Right ventricle myocardium superior (tissue), 1 donor: ENCODE results near the gene KDM5A. TPM values are rescaled to one million over a fixed set of nuclear protein-coding genes. Genes with fewer than 3 reads are reported as not detected.
"Not testable (repeated sequence)": the region's sequence is repeated elsewhere in the genome, so short reads cannot be mapped to it uniquely, and the experiment has no call there.

Experiments
- ATAC-seq: fragments of 200-7000 bp; cut with Tn5 transposase; one replicate; pipeline ENCODE4 v1.9.1; 2020; ENCODE audit warnings: mild to moderate bottlenecking; ENCODE audit not compliant: poor library complexity
- DNase-seq: peaks from one replicate; pipeline ENCODE4 v3.0.0-alpha.2; 2020
- intact Hi-C: fragments of 100-400 bp; cut with DNase I; formaldehyde crosslinking; loops from one replicate; pipeline ENCODE4 v1.11.2; 2022
- total RNA-seq: library from RNA; stranded (reverse); fragmentation: NEBNext Ultra II Directional; extraction: Animal tissue kit (Norgen Biotek cat#: 25700); gene quantifications from one replicate; pipeline ENCODE4 v1.2.1, GENCODE V29; 2021
- donor health status: DM: no; HTN: yes; CAD: no; lungs with severe emphysema.

KDM5A gene
- total RNA-seq, 1 donor from 2014 or later: 28.2 TPM

DNA sequence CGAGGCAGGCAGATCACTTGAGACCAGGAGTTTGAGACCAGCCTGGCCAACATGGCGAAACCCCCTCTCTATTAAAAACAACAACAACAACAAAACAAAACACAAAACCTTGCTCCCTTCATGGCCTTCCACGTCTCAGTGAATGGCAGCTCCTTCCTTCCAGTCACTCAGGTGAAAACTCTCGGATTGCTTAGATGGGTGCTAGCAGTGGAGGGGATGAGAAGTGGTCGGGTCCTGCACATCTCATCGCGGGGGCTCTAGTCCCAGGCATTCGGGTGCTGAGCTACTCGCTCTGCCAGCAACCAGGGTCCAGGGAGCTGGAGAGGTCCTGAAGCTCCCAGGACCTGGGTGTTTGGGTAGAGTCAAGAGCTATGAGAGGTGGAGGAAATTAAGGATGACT lies 134.2 kb downstream of the KDM5A start:
- intact Hi-C loops: no loop called here
- ATAC-seq (no peak), DNase-seq (no peak)

DNA sequence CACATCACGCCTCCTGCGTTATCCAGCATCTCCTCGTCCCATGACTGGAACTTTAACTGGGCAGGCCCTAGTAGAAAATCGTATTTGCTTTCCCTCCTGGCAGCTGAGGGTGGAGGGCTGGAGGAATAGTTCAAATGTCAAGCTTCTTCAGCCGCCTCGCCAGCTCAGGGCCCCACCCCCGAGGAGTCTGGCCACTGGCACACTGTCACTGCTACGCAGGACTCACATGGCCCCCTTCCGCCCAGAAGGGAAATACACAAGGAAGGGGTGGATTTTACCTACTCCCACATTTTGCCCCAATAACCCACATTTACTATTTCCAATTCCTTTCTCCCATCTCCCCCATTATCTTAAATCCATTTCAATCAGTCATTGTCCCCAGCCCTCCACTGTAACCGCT lies 135.1 kb downstream of the KDM5A start:
- ATAC-seq: no peak
- intact Hi-C loops: no loop called here
- no peak for DNase-seq

DNA sequence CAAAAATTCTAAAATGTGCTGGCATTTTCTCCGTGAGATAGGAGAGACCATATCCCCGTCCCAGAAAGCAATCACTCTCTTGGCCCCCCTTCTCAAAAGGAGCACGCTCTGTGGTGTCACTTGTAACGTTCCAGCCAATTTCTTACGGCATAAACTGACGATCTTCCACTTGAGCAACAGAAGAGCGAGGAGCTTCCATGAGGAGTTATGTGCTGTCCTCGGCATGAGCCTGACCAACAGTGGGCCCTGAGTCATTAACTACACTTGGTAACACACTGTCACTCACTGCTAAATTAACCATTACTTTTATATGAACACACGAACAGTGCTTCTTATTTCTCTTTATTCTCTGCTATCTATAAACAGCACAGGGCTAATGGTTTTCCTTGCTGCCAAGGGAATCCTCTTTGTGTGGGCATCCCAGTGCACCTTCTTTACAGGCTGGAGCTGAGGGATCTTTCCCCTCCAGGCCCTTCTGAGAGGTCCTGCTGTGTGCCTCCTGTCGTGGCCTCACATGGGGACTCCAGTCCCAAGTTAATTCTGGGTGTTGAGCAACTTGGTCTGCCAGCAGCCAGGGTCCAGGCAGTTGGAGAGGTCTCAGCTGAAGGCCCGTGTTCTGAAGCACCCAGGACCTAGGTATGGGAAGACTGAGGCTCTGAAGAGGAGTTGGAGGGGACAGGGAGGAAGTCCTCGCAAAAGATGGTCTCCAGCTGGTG lies 135.8 kb downstream of the KDM5A start:
- intact Hi-C loops: no loop called here
- ATAC-seq: no peak
- DNase-seq: no peak

DNA sequence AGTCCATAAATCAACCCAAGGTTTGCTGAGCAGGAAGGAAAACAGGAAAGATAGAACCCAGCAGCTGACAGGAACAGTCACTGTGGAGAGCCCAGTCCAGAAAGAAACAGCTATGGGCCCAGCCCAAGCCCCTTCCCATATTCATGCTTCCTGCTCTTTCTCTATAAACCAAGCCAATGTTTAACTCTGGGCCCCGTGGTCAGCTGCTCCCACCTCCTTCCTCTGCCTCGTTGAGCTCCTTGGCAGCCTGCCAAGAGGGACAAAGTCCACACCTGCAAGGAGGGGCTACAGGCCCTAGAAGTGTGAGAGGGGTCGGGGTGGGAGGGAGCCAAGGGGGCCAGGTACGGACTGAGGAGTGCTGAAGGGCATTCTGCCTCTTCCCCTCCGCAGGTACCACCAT lies 136.5 kb downstream of the KDM5A start:
- intact Hi-C loops: no loop called here
- DNase-seq (no peak), ATAC-seq (no peak)

DNA sequence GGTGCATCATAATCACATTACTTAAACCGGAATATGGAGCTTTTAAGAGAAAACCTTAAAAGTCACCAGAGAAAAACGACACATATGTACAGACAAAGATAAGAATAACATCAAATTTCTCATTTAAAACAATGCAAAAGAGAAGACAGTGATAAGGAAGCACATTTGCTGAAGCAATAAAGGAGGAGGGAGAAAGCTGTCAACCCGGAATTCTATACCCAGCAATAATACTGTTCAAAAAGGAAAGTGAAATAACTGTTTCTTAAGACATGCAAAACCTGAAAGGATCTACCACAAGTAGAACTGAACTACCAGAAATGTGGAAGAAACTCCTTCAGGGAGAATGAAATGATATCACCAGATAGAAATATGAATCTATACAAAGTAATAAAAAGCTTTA lies 141.8 kb downstream of the KDM5A start:
- ATAC-seq (no peak), DNase-seq (no peak)
- intact Hi-C loops: no loop called here

DNA sequence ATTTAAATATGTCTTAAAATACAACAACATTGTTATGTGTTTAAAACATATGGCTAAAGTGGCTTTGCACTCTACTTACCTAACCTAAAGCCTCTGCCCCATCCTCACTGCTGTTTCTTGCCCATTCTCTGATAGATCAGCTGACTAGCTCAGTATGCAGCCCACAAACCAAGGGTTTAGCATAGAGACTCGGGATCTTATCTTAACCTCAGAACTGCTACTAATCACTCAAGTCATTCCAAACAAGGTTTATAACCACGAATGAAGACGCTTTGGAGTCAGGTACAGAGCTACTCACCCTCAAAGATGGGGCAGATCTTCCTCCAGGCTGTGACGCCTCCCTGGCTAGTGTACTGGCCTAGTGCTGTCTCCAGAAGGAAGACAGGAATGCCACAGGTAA lies 145.7 kb downstream of the KDM5A start:
- intact Hi-C loops: no loop called here
- ATAC-seq (no peak), DNase-seq (no peak)

DNA sequence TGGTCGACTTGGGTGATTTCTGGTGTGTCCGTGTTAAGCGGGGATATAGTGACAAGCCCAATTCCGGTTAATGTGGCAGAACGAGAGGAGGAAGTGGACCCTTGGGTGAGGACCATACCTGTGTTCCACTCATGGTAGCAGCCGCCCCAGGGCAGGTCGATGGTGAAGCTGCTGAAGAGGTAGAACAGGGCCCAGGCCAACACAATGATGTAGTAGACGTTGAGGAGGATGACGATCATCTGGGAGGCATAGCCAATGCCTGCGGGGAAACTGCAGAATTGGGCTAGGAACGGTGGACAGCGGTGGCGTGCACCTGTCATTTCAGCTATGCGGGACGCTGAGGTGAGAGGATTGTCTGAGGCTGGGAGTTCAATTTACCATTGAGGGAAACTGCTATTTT lies 146.6 kb downstream of the KDM5A start:
- ATAC-seq: no peak
- intact Hi-C loops: no loop called here
- no peak for DNase-seq

DNA sequence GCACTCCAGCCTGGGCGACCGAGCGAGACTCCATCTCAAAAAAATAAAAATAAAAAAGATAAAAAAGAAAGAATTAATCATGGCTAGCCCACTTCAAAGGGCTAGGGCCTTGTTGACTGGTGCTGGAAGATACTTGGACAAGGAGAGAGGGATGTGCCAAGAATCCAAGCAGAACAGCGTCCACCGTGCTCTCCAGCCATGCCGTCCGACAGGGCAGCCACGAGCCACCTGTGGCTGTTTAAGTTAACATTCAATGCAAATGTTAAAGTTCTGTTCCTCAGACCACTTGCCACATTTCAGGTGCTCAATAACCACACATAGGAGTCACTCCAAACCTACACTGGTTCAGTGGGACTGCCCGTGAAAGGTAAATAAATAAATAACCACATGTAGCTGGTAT lies 147.9 kb downstream of the KDM5A start:
- no peak for ATAC-seq
- no peak for DNase-seq
- intact Hi-C loops: no loop called here

DNA sequence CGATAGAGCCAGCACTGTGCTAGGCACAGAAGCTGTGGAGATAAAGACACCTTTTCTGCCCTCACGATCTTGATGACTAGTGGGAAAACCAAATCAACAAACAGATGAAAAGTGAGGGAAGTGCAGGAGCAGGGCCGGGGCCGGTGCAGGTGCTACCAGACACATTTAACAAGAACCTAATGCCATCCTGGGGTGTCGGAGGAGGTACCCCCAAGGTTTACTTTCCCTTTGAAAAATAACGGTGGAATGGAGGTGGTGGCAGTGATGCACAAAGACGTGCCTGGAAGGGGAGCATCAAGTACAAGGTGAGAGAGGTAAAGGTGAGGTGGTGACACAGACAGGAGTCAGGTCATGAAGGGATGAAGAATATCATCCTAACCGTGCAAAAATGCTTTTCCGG lies 148.6 kb downstream of the KDM5A start:
- ATAC-seq: no peak
- intact Hi-C loops: no loop called here
- no peak for DNase-seq

DNA sequence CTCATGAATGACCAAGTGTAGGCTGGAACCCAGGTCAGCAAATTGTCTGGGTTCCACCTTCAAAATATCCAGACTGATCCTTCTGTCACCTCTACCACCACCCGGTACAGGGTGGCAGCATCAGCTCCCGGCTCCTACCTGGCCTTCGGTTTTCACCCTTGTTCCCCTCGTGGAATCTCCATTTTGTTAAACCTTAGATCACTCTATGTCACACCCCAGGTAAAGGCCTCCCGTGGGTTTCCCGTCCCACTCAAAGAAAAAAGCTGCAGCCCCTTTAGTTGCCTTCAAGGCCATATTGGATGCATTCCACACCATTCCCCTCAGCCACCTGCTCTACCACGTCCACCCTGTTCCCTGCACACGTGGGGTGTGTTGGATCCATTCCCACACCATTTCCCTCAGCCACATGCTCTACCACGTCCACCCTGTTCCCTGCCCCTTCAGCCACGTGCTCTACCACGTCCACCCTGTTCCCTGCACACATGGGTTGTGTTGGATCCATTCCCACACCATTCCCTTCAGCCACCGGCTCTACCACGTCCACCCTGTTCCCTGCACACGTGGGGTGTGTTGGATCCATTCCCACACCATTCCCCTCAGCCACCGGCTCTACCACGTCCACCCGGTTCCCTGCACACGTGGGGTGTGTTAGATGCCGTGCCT lies 150.3 kb downstream of the KDM5A start:
- no peak for ATAC-seq
- DNase-seq: no peak
- intact Hi-C loops: no loop called here

DNA sequence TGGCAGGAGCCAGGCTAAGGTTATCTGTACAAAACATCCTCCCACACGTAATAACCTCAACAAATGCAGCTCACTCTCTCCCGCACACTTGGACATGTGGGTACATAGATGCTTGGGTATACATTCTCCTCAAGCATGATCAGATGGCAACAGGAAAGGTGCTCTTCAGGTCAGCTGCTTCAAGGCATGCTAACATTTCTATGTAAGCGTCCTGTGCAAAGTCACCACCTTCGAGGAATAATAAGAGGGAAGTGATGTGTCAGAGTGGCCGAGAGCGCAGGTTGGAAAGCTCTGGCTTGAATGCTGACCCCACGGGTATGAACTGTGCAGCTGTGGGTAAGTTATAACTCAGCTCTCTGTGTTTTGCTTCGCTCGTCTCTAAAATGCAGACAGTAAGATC lies 151.0 kb downstream of the KDM5A start:
- ATAC-seq: no peak
- intact Hi-C loops: no loop called here

DNA sequence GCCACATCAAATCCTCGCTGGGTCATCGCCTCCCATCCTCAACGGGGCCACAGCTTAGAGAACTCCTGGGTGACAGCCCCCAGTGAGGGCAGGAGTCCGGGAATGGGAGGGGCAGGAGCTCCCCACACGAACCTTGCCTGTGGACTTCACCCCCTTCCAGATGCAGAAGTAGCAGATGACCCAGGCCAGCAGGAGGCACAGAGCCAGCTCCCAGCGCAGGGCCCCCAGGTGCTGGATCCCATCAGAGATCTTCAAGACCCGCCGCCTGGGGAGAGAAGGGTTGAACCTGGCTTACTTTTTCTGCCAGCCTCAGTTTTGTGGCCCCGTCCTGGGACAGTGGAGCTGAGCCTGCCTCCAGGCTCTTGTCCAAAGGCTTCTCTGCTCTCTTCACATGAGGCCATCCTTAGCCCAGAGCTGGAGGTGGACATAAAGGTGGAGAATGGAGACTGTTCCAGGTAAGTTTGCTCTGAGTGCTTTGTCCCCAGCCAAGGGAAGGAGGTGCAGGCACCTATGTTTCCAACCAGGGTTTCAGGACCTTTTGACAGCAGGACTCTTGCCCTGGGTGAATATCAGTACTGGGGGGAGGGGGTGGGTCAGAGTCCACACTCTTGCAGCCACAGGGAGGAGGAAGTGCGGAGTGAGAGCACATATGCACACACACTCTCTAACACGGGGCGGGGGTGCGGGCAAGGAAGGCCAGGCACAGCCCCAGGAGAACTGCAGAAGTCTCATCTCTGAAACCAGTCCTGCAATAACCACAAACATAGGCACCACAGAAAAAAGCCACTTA lies 151.9 kb downstream of the KDM5A start:
- intact Hi-C loops: no loop called here
- no peak for DNase-seq
- no peak for ATAC-seq

More for the DNA sequence above, 151.0 kb downstream of the KDM5A start:
- no peak for DNase-seq

DNA sequence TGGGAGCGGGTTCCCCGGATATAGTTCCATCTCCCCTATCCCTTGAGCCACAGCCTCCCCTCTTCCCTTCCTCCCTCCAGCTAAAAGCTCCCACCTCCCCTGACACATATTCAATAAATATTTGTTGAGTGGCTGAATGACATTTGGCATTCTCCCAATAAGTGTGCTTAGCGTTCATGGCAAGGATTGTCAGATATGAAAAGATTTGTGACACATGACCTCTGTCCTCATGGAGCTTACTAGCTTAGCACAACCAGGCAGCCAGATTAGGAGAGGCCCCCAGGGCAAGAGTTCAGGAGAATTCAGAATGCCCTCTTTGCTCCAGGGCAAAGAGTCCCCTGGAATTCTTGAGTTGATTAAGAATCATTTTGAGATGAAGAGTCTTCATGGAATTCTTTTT lies 152.7 kb downstream of the KDM5A start:
- intact Hi-C loops: no loop called here
- no peak for DNase-seq
- no peak for ATAC-seq

DNA sequence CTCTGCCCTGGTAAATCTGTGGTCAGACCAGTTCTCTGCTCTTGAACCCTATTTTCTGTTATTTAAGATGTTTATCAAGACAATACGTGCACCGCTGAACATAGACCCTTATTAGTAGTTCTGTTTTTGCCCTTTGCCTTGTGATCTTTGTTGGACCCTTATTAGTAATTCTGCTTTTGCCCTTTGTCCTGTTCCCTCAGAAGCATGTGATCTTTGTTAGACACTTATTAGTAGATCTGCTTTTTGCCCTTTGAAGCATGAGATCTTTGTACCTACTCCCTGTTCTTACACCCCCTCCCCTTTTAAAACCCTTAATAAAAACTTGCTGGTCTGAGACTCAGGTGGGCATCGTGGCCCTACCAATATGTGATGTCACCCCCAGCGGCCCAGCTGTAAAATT lies 153.2 kb downstream of the KDM5A start:
- intact Hi-C loops, DNase-seq, ATAC-seq: not testable (repeated sequence)

DNA sequence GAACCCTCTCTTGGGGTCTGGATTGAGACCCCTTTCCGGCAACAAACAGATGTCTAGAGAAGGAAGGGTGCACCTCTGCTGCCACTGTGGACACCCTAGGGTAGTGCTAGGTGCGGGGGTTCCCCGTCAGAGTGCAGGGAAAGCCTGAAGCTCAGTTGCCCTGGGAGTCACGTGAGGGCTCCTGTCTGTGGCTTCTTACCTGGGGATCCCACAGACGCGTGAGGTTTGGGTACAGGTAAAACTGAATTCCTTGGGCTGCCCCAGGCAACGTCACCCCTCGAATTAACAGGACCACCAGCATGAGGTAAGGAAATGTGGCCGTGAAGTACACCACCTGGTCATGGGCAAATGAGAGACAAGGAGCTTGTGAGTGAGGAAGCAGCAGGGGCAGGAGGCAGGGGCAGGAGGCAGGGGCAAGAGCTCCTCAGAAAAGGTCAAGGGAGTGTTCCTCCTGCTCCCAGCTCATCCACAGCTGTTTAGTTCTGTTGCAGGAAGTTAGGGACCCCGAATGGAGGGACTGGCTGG lies 154.2 kb downstream of the KDM5A start:
- intact Hi-C loops: no loop called here
- ATAC-seq: no peak
- DNase-seq: no peak

DNA sequence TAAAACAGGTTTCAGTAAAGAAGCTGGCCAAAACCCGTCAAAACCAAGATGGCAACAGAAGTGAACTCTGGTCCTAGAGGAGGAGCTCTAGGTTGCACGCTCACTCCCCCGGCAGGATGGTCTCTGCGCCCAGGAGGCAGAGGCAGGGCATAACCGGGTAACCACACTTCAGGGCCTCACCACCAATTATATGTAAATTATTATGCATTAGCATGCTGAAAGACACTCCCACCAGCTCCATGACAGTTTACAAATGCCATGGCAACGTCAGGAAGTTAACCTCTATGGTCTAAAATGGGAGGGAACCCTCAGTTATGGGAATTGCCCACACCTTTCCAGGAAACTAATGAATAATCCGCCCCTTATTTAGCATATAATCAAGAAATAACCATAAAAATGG lies 155.1 kb downstream of the KDM5A start:
- intact Hi-C loops: no loop called here
- no peak for ATAC-seq
- no peak for DNase-seq

DNA sequence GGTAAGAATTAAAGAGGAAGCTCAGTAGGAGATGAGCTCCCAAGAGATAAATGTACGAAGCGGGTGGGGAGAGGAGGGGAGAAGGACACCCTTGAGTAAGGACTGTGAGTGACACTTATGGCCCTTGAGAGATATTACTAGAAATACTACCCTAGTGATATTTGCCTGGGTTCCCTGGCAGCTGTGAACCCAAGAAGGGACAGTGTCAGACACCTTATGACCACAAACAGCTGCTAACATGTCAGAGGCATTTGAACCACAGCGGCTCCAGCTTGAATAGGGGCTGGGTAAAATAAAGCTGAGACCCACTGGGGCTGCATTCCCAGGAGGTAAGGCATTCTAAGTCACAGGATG lies 155.5 kb downstream of the KDM5A start:
- ATAC-seq: no peak
- intact Hi-C loops: no loop called here
- DNase-seq: no peak

DNA sequence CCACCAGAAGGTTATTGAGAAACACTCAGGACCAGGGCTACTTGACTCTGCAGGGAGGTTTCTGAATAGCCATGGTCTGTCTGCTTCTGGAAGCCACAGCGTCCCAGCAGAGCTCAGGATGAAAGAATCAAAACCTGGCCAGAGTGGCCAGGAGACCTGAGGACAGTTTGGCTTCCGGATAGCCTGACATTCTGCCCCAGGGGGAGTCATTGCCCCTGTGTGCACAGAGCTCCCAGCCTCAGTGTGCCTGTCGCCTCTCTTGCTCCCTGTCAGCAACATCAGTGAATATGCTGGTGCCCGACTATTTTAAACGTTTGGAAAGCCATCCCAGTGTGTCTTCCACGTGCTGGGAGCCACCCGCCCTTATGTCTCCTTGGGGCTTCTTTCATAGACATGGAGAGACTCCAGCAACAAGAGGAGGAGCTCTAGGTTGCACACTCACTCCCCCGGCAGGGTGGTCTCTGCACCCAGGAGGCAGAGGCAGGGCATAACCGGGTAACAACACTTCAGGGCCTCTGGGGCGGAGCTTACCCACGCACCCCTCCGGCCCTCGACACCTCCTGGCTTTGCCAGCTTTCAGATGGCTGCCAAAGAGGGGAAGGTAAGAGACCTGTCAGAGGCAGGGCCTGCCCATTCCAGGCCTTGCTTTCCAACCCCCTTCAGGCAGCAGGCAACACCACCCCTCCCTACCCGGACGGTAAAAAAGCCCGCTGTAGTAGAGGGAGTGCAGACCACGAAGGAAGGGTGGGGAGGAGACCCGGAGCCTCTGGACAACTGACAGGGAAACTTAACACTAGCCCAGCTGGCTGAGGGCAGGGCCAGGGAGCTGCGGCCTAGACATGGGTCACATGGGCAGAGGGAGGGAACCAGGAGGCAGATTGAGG lies 156.1 kb downstream of the KDM5A start:
- ATAC-seq (peak; percentile 45), DNase-seq (no peak)
- intact Hi-C loops: no loop called here
